ENCODE results near the gene CLEC4M. TPM values are rescaled to one million over a fixed set of nuclear protein-coding genes. Genes with fewer than 3 reads are reported as not detected.
"Not testable (repeated sequence)": the region's sequence is repeated elsewhere in the genome, so short reads cannot be mapped to it uniquely, and the experiment has no call there.

The CLEC4M gene
- total RNA-seq, 1 donor, result not detected

GRCh38 chr19:7788178-7788932 lies 25.3 kb downstream of the CLEC4M start:
- DNase-seq (ENCODE audit: low read depth), result no peak
- no peak for TF ChIP-seq CTCF (IDR thresholded peaks at IDR 0.05; ENCODE audit: insufficient read depth, low read length)
- no peak overlapping the region for H3K4me3 ChIP-seq (ENCODE audit: low read depth, low read length)

DNA sequence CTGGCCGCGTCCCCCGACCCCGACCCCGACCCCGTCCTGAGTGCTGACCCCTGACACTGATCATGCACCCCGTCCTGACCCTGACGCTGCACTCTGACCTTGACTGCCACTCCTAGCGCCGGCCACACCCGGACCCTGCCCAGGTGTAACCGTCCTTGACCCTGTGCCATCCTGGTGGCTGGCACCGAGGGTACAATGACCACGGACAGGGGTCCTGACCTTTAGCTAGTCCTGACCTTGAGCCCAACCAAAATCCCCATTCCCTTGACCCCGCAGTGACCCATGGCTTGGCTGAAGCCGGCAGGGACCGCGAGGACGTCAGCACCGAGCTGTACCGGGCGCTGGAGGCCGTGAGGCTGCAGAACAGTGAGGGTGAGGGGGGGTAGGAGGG lies 25.9 kb downstream of the CLEC4M start:
- DNase-seq (ENCODE audit: low read depth), result no peak
- no peak for TF ChIP-seq CTCF (IDR thresholded peaks at IDR 0.05; ENCODE audit: insufficient read depth, low read length)
- no peak overlapping the region for H3K4me3 ChIP-seq (ENCODE audit: low read depth, low read length)

DNA sequence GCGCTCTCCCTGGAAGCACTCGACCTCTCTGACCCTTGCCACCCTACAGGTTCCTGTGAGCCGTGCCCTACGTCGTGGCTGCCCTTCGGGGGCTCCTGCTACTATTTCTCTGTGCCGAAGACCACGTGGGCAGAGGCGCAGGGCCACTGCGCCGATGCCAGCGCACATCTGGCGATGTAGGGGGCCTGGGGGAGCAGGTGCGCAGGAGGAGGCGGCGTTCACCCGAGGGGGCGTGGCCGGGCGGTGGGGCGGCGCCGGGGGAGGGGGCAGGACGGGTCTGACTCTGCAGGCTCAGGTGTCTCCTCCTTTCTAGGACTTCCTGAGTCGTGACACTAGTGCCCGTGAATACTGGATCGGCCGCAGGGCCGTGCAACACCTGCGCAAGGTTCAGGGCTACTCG lies 26.4 kb downstream of the CLEC4M start:
- no peak for TF ChIP-seq CTCF (IDR thresholded peaks at IDR 0.05; ENCODE audit: insufficient read depth, low read length)
- no peak overlapping the region for H3K4me3 ChIP-seq (ENCODE audit: low read depth, low read length)
- no peak for DNase-seq (ENCODE audit: low read depth)

- no peak overlapping the region for H3K4me3 ChIP-seq (ENCODE audit: low read depth, low read length)
- no peak for TF ChIP-seq CTCF (IDR thresholded peaks at IDR 0.05; ENCODE audit: insufficient read depth, low read length)
- DNase-seq (ENCODE audit: low read depth), result no peak
These were observed 27.4 kb downstream of the CLEC4M start for GRCh38 chr19:7790416-7790815.

- peak; percentile 26 for DNase-seq (ENCODE audit: low read depth)
- no peak overlapping the region for H3K4me3 ChIP-seq (ENCODE audit: low read depth, low read length)
- TF ChIP-seq CTCF (IDR thresholded peaks at IDR 0.05; ENCODE audit: insufficient read depth, low read length), result no peak
These were observed 29.2 kb downstream of the CLEC4M start for GRCh38 chr19:7792281-7792680.

GRCh38 chr19:7792701-7793100 lies 29.7 kb downstream of the CLEC4M start:
- not testable (repeated sequence) for DNase-seq (ENCODE audit: low read depth)

GRCh38 chr19:7793493-7793892 lies 30.4 kb downstream of the CLEC4M start:
- no peak for DNase-seq (ENCODE audit: low read depth)
- no peak overlapping the region for H3K4me3 ChIP-seq (ENCODE audit: low read depth, low read length)
- TF ChIP-seq CTCF (IDR thresholded peaks at IDR 0.05; ENCODE audit: insufficient read depth, low read length), result no peak

More at GRCh38 chr19:7792701-7793100, 29.7 kb downstream of the CLEC4M start:
- not testable (repeated sequence) for H3K4me3 ChIP-seq (ENCODE audit: low read depth, low read length)
